Limb (tissue), 2 donors: Measurements from ENCODE around the gene AP2M1.
"Not testable (repeated sequence)": the region's sequence is repeated elsewhere in the genome, so short reads cannot be mapped to it uniquely, and the experiment has no call there.

Experiments used
- DNase-seq, 2 donors: peaks; one replicate each; pipeline ENCODE4 v3.0.0-alpha.2; 2016; ENCODE audit errors: extremely low spot score in 2 of 2

AP2M1 gene

GRCh38 chr3:184156522-184156955 lies 18.1 kb upstream of the AP2M1 start:
- peak; percentile 73 to 85 for DNase-seq

- no peak for DNase-seq
Observed at GRCh38 chr3:184157206-184157605, 17.4 kb upstream of the AP2M1 start.

- no peak for DNase-seq
Observed at GRCh38 chr3:184158404-184158803, 16.3 kb upstream of the AP2M1 start.

GRCh38 chr3:184160456-184160855 lies 14.2 kb upstream of the AP2M1 start:
- DNase-seq: no peak

GRCh38 chr3:184162571-184163070 lies 12.0 kb upstream of the AP2M1 start:
- not testable (repeated sequence) for DNase-seq

GRCh38 chr3:184164648-184165330 lies 9.9 kb upstream of the AP2M1 start:
- DNase-seq: no peak

GRCh38 chr3:184165543-184165942 lies 9.1 kb upstream of the AP2M1 start:
- DNase-seq: no peak

- no peak for DNase-seq
Observed at GRCh38 chr3:184166671-184167070, 8.0 kb upstream of the AP2M1 start.

- no peak for DNase-seq
Observed at GRCh38 chr3:184167786-184168185, 6.9 kb upstream of the AP2M1 start.

- no peak for DNase-seq
Observed at GRCh38 chr3:184168363-184169120, 6.1 kb upstream of the AP2M1 start.

GRCh38 chr3:184169896-184170875 lies 4.5 kb upstream of the AP2M1 start:
- no peak for DNase-seq

GRCh38 chr3:184171562-184171961 lies 3.1 kb upstream of the AP2M1 start:
- DNase-seq: no peak

GRCh38 chr3:184172681-184173373 lies 1.8 kb upstream of the AP2M1 start:
- DNase-seq: no peak

- DNase-seq: no peak
Observed at GRCh38 chr3:184173374-184173722, 1.3 kb upstream of the AP2M1 start.

- DNase-seq: no peak
Observed at GRCh38 chr3:184174284-184174645, 390 bp upstream of the AP2M1 start.

- no peak for DNase-seq
Observed at GRCh38 chr3:184175506-184175905, 851 bp downstream of the AP2M1 start.

- DNase-seq: no peak
Observed at GRCh38 chr3:184175981-184176376, 1.3 kb downstream of the AP2M1 start.

GRCh38 chr3:184176377-184177330 lies 2.0 kb downstream of the AP2M1 start:
- peak; percentile 52 to 56 for DNase-seq

- DNase-seq: no peak
Observed at GRCh38 chr3:184177331-184177731, 2.7 kb downstream of the AP2M1 start.

GRCh38 chr3:184177767-184178306 lies 3.2 kb downstream of the AP2M1 start:
- DNase-seq: no peak
